Measurements from ENCODE around the gene PRR12. TPM values are rescaled to one million over a fixed set of nuclear protein-coding genes. Genes with fewer than 3 reads are reported as not detected.

Gene PRR12
- total and polyA plus RNA-seq, 9 of the 15 experiments (the other 6 are each of a cell fraction or from before 2014, with no cell fraction given) = 0.01 to 21.1 (median 0.98) TPM

GRCh38 chr19:49672131-49672919, 81.3 kb downstream of the PRR12 start (continued):
- peak in 1 of 3 experiments; percentile 32 for TF ChIP-seq YY1 (IDR thresholded peaks at IDR 0.05; ENCODE audit: borderline replicate concordance in 1 of 3, control insufficient read depth in 1 of 3, extremely low read depth in 1 of 3, insufficient read depth in 3 of 3, insufficient read length in 1 of 3, insufficient replicate concordance in 2 of 3, low read depth in 1 of 3, low read length in 2 of 3)
- TF ChIP-seq JUN (IDR thresholded peaks at IDR 0.05; ENCODE audit: borderline replicate concordance, low read depth, low read length) = no peak
- no peak for TF ChIP-seq JUN (CRISPR knock-in tag; IDR thresholded peaks at IDR 0.05; ENCODE audit: borderline replicate concordance)
- TF ChIP-seq MNT (conservative IDR thresholded peaks at IDR 0.05) = peak; percentile 44 to 53; a peak in 2 of 4 replicates
- TF ChIP-seq CXXC5 (CRISPR knock-in tag; IDR thresholded peaks at IDR 0.05) = peak; percentile 41; the same call in 1 of the 2 replicates
- TF ChIP-seq ZKSCAN1 (IDR thresholded peaks at IDR 0.05; ENCODE audit: low read depth, low read length) = peak; percentile 61; the same call in 1 of the 2 replicates
- TF ChIP-seq AFF1 (IDR thresholded peaks at IDR 0.05; ENCODE audit: low read depth in 1 of 2, partially characterized antibody in 2 of 2) = peak; percentile 36 to 52
- peak; percentile 6; the same call in 1 of the 2 replicates for TF ChIP-seq TCF3 (CRISPR knock-in tag; IDR thresholded peaks at IDR 0.05)
- peak; percentile 24; the same call in 1 of the 2 replicates for TF ChIP-seq STAG1 (CRISPR knock-in tag; IDR thresholded peaks at IDR 0.05; ENCODE audit: borderline replicate concordance)
- TF ChIP-seq THRB (CRISPR knock-in tag; conservative IDR thresholded peaks at IDR 0.05) = 0 out of 2 replicates have a peak, but pooled peaks have one; percentile 64
- peak in 1 of 2 experiments; percentile 32; a peak in 1 of 4 replicates for TF ChIP-seq SIN3A (IDR thresholded peaks at IDR 0.05; ENCODE audit: borderline replicate concordance in 2 of 2, control insufficient read depth in 1 of 2, low read depth in 2 of 2, low read length in 2 of 2)
- TF ChIP-seq TEAD1 (CRISPR knock-in tag; IDR thresholded peaks at IDR 0.05) = no peak
- TF ChIP-seq MEF2D (tag; conservative IDR thresholded peaks at IDR 0.05; ENCODE audit: low read depth) = no peak
- peak; percentile 56; the same call in 1 of the 2 replicates for TF ChIP-seq SMARCA4 (IDR thresholded peaks at IDR 0.05)
- TF ChIP-seq ZNF695 (CRISPR knock-in tag; IDR thresholded peaks at IDR 0.05) = no peak

All from K562 (cell line).